Erythroblast (primary cell): ENCODE results near the gene CBR3.

Experiments used
- GATA1 ChIP-seq: IDR thresholded peaks from 2 replicates; pipeline ENCODE4 v1.6.1; 2011; ENCODE audit warnings: low read depth, mild to moderate bottlenecking, control low read depth, low read length, moderate library complexity
- POLR2A ChIP-seq: IDR thresholded peaks from 2 replicates; pipeline ENCODE4 v1.6.1; 2011; ENCODE audit warnings: mild to moderate bottlenecking, low read length

GRCh38 chr21:36170823-36171222 lies 35.9 kb downstream of the CBR3 start:
- TF ChIP-seq POLR2A: no peak
- no peak for TF ChIP-seq GATA1
